Stimulated activated CD4-positive, alpha-beta T cell treated with anti-CD3 and anti-CD28 coated beads, Interleukin-1b, Interleukin-23, amount 100 ng/mL, for 1 hour (primary cell): ENCODE measurements around the gene AURKB.
"Not testable (repeated sequence)": the region's sequence is repeated elsewhere in the genome, so short reads cannot be mapped to it uniquely, and the experiment has no call there.

ENCODE experiments used
- DNase-seq, 2 donors: peaks; one replicate each; pipeline ENCODE4 v3.0.0-alpha.2; 2020; ENCODE audit warnings: low read depth in 2 of 2

Gene AURKB

GRCh38 chr17:8189041-8189710 lies 21.2 kb downstream of the AURKB start:
- DNase-seq, result no peak

DNA sequence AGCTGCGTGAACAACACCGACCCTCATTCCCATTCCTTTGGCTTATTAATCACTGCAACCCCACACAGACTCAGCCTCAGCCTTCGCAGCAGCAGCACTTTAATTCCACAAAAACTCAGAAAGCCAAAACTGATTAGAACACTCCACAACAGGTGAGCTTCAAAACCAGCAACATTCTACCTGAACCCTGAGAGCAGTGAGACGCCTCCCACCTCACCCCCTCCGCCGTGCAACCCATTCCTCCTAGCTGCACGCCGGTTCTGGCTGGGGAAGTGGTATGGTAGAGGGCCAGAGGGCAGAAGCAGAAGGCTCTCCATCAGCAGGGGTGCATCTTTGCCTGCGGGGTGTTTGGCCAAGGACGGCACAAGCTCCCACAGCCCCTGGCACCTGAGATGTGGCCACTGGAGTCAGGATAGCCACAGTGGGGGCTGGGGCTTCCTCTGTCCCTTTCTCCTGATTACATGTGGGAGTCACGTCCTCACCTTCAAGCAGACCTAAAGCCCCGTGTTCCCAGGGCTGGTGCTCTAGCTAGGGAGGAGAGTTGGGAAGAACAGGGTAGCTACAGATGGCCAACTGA lies 22.0 kb downstream of the AURKB start:
- no peak for DNase-seq

DNA sequence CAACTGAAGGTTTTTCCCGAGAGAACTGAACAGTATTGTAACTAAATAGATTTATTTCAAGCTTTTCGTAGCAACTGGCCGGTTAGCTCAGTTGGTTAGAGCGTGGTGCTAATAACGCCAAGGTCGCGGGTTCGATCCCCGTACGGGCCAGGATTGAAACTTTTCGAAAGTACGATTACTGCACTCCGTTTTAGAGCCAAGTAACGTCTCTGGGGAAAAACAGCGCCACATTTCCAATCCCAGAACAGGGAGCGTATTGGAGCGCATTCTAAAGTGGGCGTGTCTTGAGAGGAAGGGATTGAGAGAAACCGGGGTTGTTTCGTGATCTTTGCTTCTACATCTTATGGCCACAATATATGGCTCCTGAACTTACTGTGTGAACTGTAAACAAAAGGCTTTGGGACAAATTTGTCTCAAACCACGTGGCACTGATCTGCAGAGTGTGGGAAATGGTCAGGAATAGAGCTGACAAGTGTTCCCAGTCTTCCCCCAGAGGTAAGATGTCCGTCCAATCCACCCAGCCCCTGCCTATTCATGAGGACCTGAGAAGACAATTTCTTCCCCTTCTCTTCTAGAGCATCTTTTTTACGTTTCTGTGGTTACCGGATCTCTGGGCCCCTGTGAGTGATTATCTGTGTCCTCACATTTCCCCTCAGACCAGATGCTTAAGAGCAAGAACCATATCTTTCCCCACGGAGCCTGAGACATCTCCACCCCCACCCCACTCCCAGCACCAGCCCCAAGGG lies 22.7 kb downstream of the AURKB start:
- peak; percentile 72 to 88 for DNase-seq

DNA sequence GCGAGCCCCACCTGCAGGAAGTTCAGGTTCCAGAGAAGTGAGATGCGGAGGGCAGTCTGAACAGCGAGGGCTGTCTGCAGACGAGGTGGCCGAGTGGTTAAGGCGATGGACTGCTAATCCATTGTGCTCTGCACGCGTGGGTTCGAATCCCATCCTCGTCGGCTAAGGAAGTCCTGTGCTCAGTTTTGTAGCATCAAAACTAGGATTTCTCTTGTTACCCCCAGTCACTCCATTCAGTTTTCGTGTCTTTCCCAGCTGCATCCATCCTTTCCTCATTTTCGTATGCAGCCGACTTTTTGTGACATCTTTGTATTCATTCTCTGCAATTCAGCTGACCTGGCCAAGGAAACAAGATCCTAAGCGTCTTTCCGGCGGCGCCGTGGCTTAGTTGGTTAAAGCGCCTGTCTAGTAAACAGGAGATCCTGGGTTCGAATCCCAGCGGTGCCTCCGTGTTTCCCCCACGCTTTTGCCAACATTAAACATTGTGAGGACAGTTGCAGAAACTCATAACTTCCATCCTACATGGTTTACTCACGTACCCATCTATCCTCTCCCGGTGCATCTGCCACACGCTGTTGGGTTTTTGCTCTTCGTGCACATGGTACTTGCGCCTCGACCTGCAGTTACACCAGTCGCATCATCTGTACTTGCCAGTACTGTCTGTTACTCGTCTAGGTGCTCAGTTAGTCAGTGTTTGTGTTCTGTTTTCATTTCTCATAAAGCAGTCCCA lies 23.4 kb downstream of the AURKB start:
- DNase-seq, result peak; percentile 78 to 92

GRCh38 chr17:8186446-8186786 lies 24.0 kb downstream of the AURKB start:
- DNase-seq, result no peak

GRCh38 chr17:8185582-8186445 lies 24.6 kb downstream of the AURKB start:
- DNase-seq, result peak; percentile 84 to 95

DNA sequence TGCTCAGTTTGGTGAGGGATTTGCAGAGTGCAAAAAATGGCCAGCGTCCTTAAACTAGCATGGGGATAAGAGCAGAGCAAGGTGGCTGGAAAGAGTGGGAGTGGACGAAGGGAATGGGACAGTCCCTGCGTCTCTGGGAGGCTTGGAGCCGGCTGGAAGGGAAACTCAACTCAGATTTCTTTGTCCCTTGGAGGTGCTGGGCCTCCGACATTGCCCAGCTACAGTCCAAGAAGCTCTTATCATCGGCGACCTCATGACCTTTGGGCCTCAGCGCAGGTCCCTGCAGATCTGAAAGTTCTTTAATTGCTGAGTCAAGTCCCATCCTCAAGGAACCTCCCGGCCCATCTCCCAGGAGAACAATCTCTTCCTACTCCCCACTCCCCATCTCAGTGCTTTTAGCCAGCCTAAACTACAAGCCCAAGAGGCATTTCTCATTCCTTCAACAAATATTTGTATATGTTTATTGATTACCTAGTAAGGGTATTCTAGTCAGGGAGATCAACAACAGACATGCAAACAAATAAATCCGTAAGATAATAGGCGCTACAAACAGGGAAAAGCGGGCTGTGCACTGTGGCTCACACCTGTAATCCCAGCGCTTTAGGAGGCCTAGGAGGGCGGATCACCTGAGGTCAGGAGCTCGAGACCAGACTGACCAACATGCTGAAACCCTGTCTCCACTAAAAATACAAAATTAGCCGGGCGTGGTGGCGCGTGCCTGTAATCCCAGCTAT lies 33.2 kb downstream of the AURKB start:
- DNase-seq, result no peak

- peak in 1 of 2 donors; percentile 61 for DNase-seq
Measured at GRCh38 chr17:8176197-8176940, 34.0 kb downstream of the AURKB start, which contains the start of gene TMEM107. TMEM107 (minus strand) TSS chr17:8176380; CDS start chr17:8176286, 94 bp downstream.

DNA sequence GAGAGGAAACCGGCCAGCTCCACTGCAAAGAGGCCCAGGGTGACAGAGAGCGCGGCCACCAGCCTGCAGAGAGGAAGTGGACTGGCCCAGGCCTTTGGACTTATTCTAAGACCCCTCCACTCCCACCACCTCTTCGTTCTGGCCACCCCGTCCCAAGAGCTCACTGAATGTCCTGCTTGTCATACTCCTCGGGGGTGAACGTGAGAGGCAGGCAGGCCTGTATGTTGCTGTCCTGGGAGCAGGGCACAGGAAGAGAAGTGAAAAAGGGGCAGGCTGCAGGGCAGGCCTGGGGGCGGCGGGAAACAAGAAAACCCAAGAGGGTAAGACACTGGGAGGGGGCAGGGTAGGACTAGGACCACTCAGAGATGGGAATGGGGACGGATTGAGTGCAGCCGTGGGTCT lies 34.6 kb downstream of the AURKB start:
- no peak for DNase-seq

DNA sequence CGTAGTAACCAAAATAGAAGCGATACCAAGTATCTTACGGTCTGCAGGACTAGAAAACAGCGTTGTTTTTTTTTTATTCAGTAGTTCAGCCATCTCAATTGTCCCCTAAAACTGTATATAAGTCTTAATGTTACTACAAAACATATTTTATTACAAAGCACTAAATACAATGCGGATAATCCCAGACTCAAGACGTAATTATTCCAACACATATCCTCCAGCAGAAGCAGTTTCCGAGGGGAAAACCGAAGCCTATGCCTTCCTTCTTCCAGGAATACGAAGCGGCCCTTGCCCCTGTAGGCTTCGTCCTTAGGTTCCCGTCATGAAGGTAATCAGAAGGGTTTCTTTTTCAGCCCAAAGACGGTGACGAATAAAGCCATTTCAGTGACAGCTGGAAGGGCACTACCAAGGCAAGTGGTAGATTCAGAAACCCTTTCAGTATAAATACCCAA lies 36.5 kb downstream of the AURKB start:
- DNase-seq, result no peak

DNA sequence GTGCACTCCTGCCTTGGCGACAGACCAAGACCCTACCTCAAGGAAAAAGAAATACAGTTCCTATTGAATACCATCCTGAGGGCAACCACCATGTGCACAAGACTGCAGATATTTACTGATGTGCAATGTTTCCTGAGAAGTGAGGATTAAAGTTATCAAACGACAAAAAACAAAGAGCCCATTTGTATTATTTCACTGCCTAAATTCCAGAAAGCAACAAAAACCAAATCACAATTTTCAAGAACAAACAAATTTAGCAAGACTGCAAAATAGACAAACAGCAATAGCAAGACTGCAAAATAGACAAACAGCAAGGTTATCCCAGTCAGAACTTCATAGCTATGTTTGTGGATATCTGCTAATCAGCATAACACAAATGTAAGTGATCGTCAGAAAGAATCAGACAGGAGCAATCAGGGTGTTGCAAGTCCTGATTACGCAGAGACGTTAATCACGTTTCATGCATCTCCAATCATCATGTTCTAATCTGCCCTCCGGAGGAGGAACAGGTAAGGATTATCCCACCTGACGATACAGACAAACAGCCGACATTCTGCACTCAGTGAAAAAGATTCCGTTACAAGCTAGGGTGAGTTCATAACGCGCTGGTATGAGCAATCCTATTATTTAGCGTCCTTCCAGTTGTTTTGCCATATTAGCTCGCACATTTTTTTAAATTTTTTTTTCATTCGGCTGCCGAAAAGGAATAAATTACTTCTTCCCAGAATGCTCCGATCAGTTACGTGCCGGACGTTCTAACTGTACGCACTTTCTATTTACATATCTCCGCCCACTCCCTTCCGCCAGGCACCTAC lies 37.1 kb downstream of the AURKB start:
- DNase-seq, result peak in 1 of 2 donors; percentile 48

DNA sequence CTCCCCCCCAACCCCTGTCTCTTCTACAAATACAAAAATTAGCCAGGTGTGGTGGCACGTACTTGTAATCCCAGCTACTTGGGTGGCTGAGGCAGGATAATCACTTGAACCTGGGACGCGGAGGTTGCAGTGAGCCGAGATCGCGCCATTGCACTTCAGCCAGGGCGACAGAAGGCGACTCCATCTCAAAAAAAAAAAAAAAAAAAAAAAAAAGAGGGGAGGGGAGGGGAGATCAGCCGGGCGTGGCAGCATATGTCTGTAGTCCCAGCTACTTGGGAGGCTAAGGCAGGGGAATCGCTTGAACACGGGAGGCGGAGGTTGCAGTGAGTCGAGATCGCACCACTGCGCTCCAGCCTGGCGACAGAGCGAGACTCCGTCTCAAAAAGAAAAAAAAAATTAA lies 40.2 kb downstream of the AURKB start:
- not testable (repeated sequence) for DNase-seq

GRCh38 chr17:8167526-8167925 lies 42.8 kb downstream of the AURKB start:
- no peak for DNase-seq

DNA sequence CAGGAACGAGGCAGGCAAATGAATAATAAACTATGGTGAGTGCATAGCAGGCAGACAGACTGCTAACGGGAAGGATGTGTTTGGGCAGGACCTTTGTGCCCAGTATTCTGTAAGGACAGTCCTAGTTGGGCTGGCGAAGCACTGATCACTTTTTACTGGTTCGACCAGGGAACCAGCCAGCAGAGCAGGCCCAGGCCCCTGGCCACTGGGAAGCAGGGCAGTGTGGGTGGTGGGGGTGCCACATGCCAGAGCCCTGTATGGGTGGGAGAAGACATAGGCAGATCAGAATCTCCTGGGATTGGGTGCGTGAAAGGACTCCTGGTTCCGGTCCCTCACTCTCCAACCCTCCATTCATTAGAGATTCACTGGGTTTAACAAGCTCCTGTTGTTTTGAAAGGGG lies 43.6 kb downstream of the AURKB start:
- no peak for DNase-seq

DNA sequence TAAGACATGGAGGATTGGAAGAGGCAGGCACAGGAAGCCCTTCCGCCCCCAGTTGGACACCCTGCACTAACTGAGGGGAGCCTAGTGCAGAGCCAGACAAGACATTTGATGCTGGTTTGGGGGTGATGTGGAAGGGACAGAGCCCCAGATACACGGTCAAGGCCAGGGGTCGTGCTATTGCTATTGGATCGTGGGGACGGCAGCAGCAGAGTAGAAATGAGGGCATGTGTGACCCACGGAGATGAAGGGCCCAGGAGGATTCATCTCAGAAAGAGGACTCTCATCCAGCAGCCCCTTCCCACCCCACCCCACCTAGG lies 45.6 kb downstream of the AURKB start:
- DNase-seq, result no peak

DNA sequence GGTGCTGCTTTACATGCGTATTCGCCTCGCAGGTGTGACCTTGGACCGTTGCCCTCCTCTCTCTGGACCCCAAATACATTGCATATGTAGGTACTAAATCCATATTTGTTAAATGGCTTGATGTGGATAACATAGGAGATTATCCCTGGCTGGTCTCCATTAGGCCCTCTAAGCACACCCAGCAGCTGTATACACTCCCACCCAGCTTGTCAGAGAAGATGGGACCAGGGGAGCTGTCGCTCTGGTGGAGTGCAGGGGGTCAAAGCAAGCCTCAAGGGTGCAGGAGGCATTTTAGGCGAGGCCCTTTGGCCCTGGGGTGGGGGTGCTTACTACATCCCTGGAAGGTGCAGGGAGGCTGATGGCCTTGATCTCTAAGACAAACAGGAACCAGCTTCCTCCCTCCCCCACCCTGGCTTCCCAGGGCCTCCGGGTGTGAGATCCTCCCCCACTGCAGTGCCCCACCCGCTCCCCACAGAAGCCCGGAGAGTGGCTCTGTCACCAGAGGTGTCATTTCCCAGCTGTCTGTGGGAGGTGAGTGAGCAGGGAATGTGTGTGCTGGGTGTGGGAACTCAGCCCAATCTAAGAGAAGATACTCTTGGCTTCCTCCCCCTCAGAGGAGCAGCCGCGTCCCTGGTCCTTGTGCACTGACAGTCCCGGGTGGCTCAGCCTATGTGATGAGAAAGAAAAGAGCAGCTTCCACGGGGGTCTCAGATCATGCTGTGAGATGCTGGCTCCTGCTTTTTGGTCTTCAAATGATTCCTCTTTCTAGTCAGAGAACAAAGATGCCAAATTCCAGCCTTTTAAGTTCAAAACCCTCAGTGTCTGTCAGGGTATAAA lies 46.2 kb downstream of the AURKB start:
- no peak for DNase-seq

DNA sequence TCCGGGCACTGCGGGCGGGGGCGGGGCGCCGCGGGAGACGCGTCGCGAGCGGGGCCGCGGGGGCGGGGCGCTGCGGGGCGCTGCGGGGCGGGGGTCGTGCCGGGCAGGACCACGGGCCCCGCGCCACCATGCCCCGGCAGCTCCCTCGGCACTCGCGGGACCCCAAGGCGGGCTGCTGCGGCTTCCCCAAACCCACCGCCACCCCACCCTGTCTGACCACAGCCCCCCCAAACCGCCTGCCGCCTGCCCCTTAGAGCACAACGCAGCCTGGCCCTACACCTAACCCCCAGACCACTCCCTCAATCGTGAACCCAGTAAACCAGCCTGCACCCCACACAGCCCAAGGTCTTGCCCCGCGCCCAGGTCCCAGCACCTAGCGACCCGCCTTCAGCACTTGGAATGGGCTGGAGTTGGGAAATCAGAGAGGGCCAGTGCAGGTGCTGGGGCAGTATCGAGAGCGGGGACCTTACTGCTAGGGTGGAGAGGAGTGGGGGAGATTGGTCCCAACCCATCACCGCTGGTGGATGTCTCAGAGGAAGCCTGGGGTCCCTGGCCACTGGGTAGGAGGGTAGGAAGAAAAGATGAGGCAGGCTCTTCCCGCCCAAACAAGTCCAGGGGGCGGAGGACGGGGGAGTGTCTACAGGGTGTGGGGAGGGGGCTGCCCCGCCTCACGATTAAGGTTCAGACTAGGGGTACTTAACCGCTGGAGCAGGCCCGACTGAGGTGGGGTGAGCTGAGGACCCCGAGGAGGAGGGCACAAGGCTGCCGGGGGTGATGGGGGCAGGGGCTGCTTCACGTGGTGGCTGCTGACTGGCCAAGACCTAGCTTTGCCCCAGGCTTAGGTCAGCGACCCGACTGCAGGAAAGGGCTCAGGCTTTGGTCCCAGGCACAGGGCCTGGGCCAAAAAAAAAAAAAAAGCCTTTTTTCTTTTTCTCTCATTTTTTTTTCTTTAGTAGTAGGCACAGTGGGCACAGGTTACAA lies 47.1 kb downstream of the AURKB start:
- DNase-seq, result no peak
